SK-MEL-5 (cell line): ENCODE data around the gene UGT1A10. TPM values are rescaled to one million over a fixed set of nuclear protein-coding genes. Genes with fewer than 3 reads are reported as not detected.
"Not testable (repeated sequence)": the region's sequence is repeated elsewhere in the genome, so short reads cannot be mapped to it uniquely, and the experiment has no call there.

Experiments
- DNase-seq: peaks from one replicate; pipeline ENCODE4 v3.0.0-alpha.2; 2016; ENCODE audit warnings: low read depth, low spot score
- in situ Hi-C: cut with HindIII; loops from 2 replicates; pipeline ENCODE4 v1.10.0; 2016; ENCODE audit warnings: low sequenced_read_pairs, high pct_unique_total_duplicates, low pct_unique_long_range_greater_than_20kb
- total RNA-seq: library from RNA; depleted of rRNA; stranded (reverse); fragments of >200 nt; shearing (Covaris generic); gene quantifications from 2 replicates; pipeline ENCODE4 v1.2.3, GENCODE V29; 2014

UGT1A10 gene
- total RNA-seq, 1 experiment from 2014 or later, result not detected

- no peak for DNase-seq
- in situ Hi-C loops, result no loop called here
Observed at GRCh38 chr2:233707940-233708644, 71.8 kb downstream of the UGT1A10 start.

GRCh38 chr2:233708942-233709341, 72.7 kb downstream of the UGT1A10 start:
- peak; percentile 8 for DNase-seq

GRCh38 chr2:233711312-233712008, 75.2 kb downstream of the UGT1A10 start:
- in situ Hi-C loops, result no loop called here
- DNase-seq, result peak; percentile 77

More at GRCh38 chr2:233708942-233709341, 72.7 kb downstream of the UGT1A10 start:
- in situ Hi-C loops, result no loop called here

GRCh38 chr2:233712611-233713261, 76.5 kb downstream of the UGT1A10 start, which contains the start of gene UGT1A5:
Gene UGT1A5 (plus strand): TSS chr2:233712907. CDS start chr2:233712992, 85 bp downstream.
- no peak for DNase-seq
- in situ Hi-C loops, result no loop called here

GRCh38 chr2:233713262-233713615, 77.0 kb downstream of the UGT1A10 start:
- no peak for DNase-seq
- in situ Hi-C loops, result no loop called here

- in situ Hi-C loops, result no loop called here
- DNase-seq, result no peak
Observed at GRCh38 chr2:233714121-233714520, 77.9 kb downstream of the UGT1A10 start.

GRCh38 chr2:233718552-233718951, 82.3 kb downstream of the UGT1A10 start, which contains the start of gene UGT1A4:
Gene UGT1A4 (plus strand): TSS chr2:233718736. CDS start chr2:233718821, 85 bp downstream.
- in situ Hi-C loops, result no loop called here
- no peak for DNase-seq

GRCh38 chr2:233728723-233729301, 92.6 kb downstream of the UGT1A10 start, which contains the start of gene UGT1A3:
Gene UGT1A3 (plus strand): TSS chr2:233729042. CDS start chr2:233729127, 85 bp downstream.
- in situ Hi-C loops, result no loop called here

GRCh38 chr2:233736868-233737653, 100.8 kb downstream of the UGT1A10 start:
- in situ Hi-C loops, DNase-seq: not testable (repeated sequence)

More at GRCh38 chr2:233728723-233729301, 92.6 kb downstream of the UGT1A10 start, which contains the start of gene UGT1A3:
- no peak for DNase-seq

- no peak for DNase-seq
- in situ Hi-C loops, result no loop called here
Observed at GRCh38 chr2:233740870-233741269, 104.6 kb downstream of the UGT1A10 start.

GRCh38 chr2:233743464-233744259, 107.4 kb downstream of the UGT1A10 start:
- in situ Hi-C loops, result no loop called here
- no peak for DNase-seq

GRCh38 chr2:233745073-233745755, 109.0 kb downstream of the UGT1A10 start:
- in situ Hi-C loops, result no loop called here
- no peak for DNase-seq

- in situ Hi-C loops, DNase-seq: not testable (repeated sequence)
Observed at GRCh38 chr2:233745838-233746237, 109.6 kb downstream of the UGT1A10 start.

- no peak for DNase-seq
Observed at GRCh38 chr2:233746475-233747282, 110.4 kb downstream of the UGT1A10 start.

GRCh38 chr2:233747283-233747544, 111.0 kb downstream of the UGT1A10 start:
- in situ Hi-C loops, result no loop called here
- no peak for DNase-seq

More at GRCh38 chr2:233746475-233747282, 110.4 kb downstream of the UGT1A10 start:
- in situ Hi-C loops, result no loop called here
